ENCODE data around the gene FBXL7. TPM values are rescaled to one million over a fixed set of nuclear protein-coding genes. Genes with fewer than 3 reads are reported as not detected.

FBXL7 gene
- total and polyA plus RNA-seq, 9 of the 15 experiments (the other 6 are each of a cell fraction or from before 2014, with no cell fraction given): 0.04 to 0.08 TPM; not detected in 7

- intact Hi-C loops (cut with micrococcal nuclease): loop anchor here (5.0 kb wide), 1 partner anchor 712 kb away; no protein-coding TSS in a partner anchor
- H3K27me3 ChIP-seq (ENCODE audit: control insufficient read depth in 2 of 2, insufficient read depth in 2 of 2, low read length in 2 of 2): no peaks in the 10 kb centered on the region
- H3K27ac ChIP-seq (ENCODE audit: extremely low read depth, low read depth, low read length): no peak overlapping the region
- 3% methylated on average over 5 of the region's 5 CpGs for WGBS (ENCODE audit: insufficient coverage, low coverage, missing lambda C conversion rate)
- ATAC-seq: no peak
- H2AFZ ChIP-seq (ENCODE audit: low read depth, low read length): no peak overlapping the region
- no peaks in the 10 kb centered on the region for H3K36me3 ChIP-seq (ENCODE audit: control insufficient read depth, insufficient read depth, low read length)
- H3K4me2 ChIP-seq (ENCODE audit: insufficient read depth, low read length): no peak overlapping the region
- H3K9ac ChIP-seq (ENCODE audit: insufficient read depth in 1 of 2, low read depth in 2 of 2, low read length in 2 of 2): no peak overlapping the region
- FAIRE-seq: no peak
- H3K4me1 ChIP-seq (replicated peaks in 1 of 2; ENCODE audit: control insufficient read depth in 2 of 2, insufficient read depth in 2 of 2, low read length in 2 of 2): no peaks in the 10 kb centered on the region
- BruUV-seq (replicated peaks): no TSS peak
- no peaks in the 10 kb centered on the region; the same call in 1 of the 2 replicates for H3K9me3 ChIP-seq (replicated peaks; ENCODE audit: control insufficient read depth, insufficient read depth, low read depth, low read length)
- ChIA-PET CTCF (ENCODE audit: low intra/inter-chr PET ratio) (no interaction called here), POLR2A (no interaction called here)
- no peaks in the 10 kb centered on the region for H3K9me1 ChIP-seq (ENCODE audit: control insufficient read depth, insufficient read depth, low read length)
- no peaks in the 10 kb centered on the region for H3K79me2 ChIP-seq (ENCODE audit: control insufficient read depth, insufficient read depth, low read length)
- no peaks in the 10 kb centered on the region for H4K20me1 ChIP-seq (replicated peaks; ENCODE audit: control insufficient read depth, insufficient read depth, low read length)
- TF ChIP-seq SNAPC5 (CRISPR knock-in tag; IDR thresholded peaks at IDR 0.05) (no peak), SNRNP70 (optimal IDR thresholded peaks at IDR 0.05; ENCODE audit: low read depth, low read length) (no peak)
- no peak for DNase-seq (ENCODE audit: extremely low read depth in 1 of 4, low spot score in 3 of 4)
- in situ Hi-C loops (cut with MboI): no loop called here
- no peak overlapping the region for H3K4me3 ChIP-seq
Observed at GRCh38 chr5:15819617-15820016, 319.6 kb downstream of the FBXL7 start.

DNA sequence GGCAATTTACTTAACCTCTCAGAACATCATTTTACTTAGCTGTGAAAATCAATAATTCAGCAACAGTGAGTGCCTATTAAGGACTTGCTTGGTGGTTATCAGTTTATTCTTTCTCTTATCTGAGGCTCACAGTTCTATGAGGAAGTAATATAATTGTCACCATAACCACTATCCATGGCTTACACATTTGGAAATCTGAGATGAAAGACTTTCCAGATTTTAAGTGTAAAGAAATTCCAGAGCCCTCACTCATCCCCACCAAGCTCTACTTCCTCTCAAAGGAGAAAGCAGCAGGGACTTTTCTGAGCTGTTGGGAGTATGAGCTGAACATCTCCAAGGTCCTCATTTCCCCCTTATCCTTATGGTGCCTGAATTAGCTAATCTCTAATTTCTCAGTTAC is 321.5 kb downstream of the FBXL7 start:
- H3K9ac ChIP-seq (ENCODE audit: insufficient read depth in 1 of 2, low read depth in 2 of 2, low read length in 2 of 2): no peak overlapping the region
- ATAC-seq: no peak
- TF ChIP-seq, protein P1, sequence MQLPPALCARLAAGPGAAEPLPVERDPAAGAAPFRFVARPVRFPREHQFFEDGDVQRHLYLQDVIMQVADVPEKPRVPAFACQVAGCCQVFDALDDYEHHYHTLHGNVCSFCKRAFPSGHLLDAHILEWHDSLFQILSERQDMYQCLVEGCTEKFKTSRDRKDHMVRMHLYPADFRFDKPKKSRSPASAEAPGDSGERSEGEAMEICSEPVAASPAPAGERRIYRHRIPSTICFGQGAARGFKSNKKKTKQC (CRISPR knock-in tag; IDR thresholded peaks at IDR 0.05): no peak
- TF ChIP-seq IFI16 (CRISPR knock-in tag; IDR thresholded peaks at IDR 0.05) (no peak), CAMTA2 (CRISPR knock-in tag; conservative IDR thresholded peaks at IDR 0.05) (no peak), ZNF133 (CRISPR knock-in tag; IDR thresholded peaks at IDR 0.05) (no peak), ID3 (CRISPR knock-in tag; IDR thresholded peaks at IDR 0.05) (no peak), ID3 (tag; IDR thresholded peaks at IDR 0.05) (no peak), HMGN3 (IDR thresholded peaks at IDR 0.05; ENCODE audit: borderline replicate concordance, extremely low read depth, insufficient read length, low read depth, low read length) (no peak), ZNF253 (CRISPR knock-in tag; conservative IDR thresholded peaks at IDR 0.05) (no peak), LEF1 (IDR thresholded peaks at IDR 0.05) (no peak), ZNF232 (CRISPR knock-in tag; IDR thresholded peaks at IDR 0.05) (no peak), MNT (conservative IDR thresholded peaks at IDR 0.05) (no peak), ZNF586 (CRISPR knock-in tag; conservative IDR thresholded peaks at IDR 0.05) (no peak)

More for the DNA sequence above, 321.5 kb downstream of the FBXL7 start:
- DNase-seq (ENCODE audit: extremely low read depth in 1 of 4, low spot score in 3 of 4) (no peak), FAIRE-seq (no peak)
- Histone ChIP-seq H3K4me1 (replicated peaks in 1 of 2; ENCODE audit: control insufficient read depth in 2 of 2, insufficient read depth in 2 of 2, low read length in 2 of 2) (no peaks in the 10 kb centered on the region), H3K4me3 (no peak overlapping the region), H4K20me1 (replicated peaks; ENCODE audit: control insufficient read depth, insufficient read depth, low read length) (no peaks in the 10 kb centered on the region), H2AFZ (ENCODE audit: low read depth, low read length) (no peak overlapping the region), H3K9me3 (replicated peaks; ENCODE audit: control insufficient read depth, insufficient read depth, low read depth, low read length) (no peaks in the 10 kb centered on the region), H3K4me2 (ENCODE audit: insufficient read depth, low read length) (no peak overlapping the region), H3K27ac (ENCODE audit: extremely low read depth, low read depth, low read length) (no peak overlapping the region), H3K79me2 (ENCODE audit: control insufficient read depth, insufficient read depth, low read length) (no peaks in the 10 kb centered on the region), H3K36me3 (ENCODE audit: control insufficient read depth, insufficient read depth, low read length) (no peaks in the 10 kb centered on the region), H3K27me3 (ENCODE audit: control insufficient read depth in 2 of 2, insufficient read depth in 2 of 2, low read length in 2 of 2) (no peaks in the 10 kb centered on the region), H3K9me1 (ENCODE audit: control insufficient read depth, insufficient read depth, low read length) (no peaks in the 10 kb centered on the region)
- in situ Hi-C loops (cut with MboI) (no loop called here), intact Hi-C loops (cut with micrococcal nuclease) (loop anchor here (5.0 kb wide), 1 partner anchor 714 kb away; no protein-coding TSS in a partner anchor)
- ChIA-PET CTCF (ENCODE audit: low intra/inter-chr PET ratio) (no interaction called here), POLR2A (no interaction called here)
- no TSS peak for BruUV-seq (replicated peaks)

Measured in K562 (cell line).